ENCODE measurements around the gene MSI2. TPM values are rescaled to one million over a fixed set of nuclear protein-coding genes. Genes with fewer than 3 reads are reported as not detected.

The MSI2 gene
- total and polyA plus RNA-seq, 7 experiments from 2014 or later: 3.3 to 169 (median 125) TPM

- peaks cover 16 to 20% of the 10 kb centered on the region in 2 donors for H3K4me1 ChIP-seq (ENCODE audit: control insufficient read depth in 2 of 2, insufficient read depth in 2 of 2, low read length in 2 of 2)
- ATAC-seq: no peak
- Mint-ChIP-seq H3K4me1 (peaks cover 33 to 84% (median 67%) of the 10 kb centered on the region in 7 donors), H3K27ac (peak overlapping the region in 4 of 9 donors; percentile 0 to 81 (median 35)), H3K36me3 (peaks cover 0 to 13% (median 0%) of the 10 kb centered on the region in 5 donors), H3K9me3 (no peaks in the 10 kb centered on the region), H3K27me3 (no peaks in the 10 kb centered on the region), H3K4me3 (no peak overlapping the region)
- H3K9me3 ChIP-seq (ENCODE audit: control insufficient read depth in 2 of 3, low read length in 3 of 3): no peaks in the 10 kb centered on the region
- H3K27ac ChIP-seq (ENCODE audit: low read depth, low read length): no peak overlapping the region
- intact Hi-C loops (cut with micrococcal nuclease): loop anchor here in 1 of 2 donors (10.0 kb wide), 1 partner anchor 156 kb away; no protein-coding TSS in a partner anchor
- H3K27me3 ChIP-seq (ENCODE audit: control insufficient read depth in 2 of 2, insufficient read depth in 2 of 2, low read length in 2 of 2): no peaks in the 10 kb centered on the region
- H3K36me3 ChIP-seq (ENCODE audit: control insufficient read depth in 2 of 3, insufficient read depth in 3 of 3, low read length in 3 of 3): no peaks in the 10 kb centered on the region
- POLR2A ChIA-PET: no interaction called here
- no peak overlapping the region for H3K4me3 ChIP-seq (ENCODE audit: low read length)
- CTCF ChIA-PET: interaction anchor here (0.7 kb wide), 1 partner anchor 32 kb away, joined by 3 read pairs; no protein-coding TSS in a partner anchor
- DNase-seq: no peak
These were observed 192.5 kb downstream of the MSI2 start for GRCh38 chr17:57448759-57449283.

GRCh38 chr17:57451191-57451590, 194.9 kb downstream of the MSI2 start:
- peak overlapping the region in 6 of 9 donors; percentile 37 to 77 (median 48) for H3K27ac Mint-ChIP-seq

GRCh38 chr17:57451643-57452042, 195.3 kb downstream of the MSI2 start:
- Mint-ChIP-seq H3K9me3 (no peaks in the 10 kb centered on the region), H3K4me3 (peak overlapping the region in 6 of 10 donors; percentile 4 to 39 (median 28)), H3K4me1 (peaks cover 41 to 89% (median 72%) of the 10 kb centered on the region in 7 donors), H3K27me3 (no peaks in the 10 kb centered on the region), H3K27ac (peak overlapping the region in 6 of 9 donors; percentile 23 to 77 (median 34)), H3K36me3 (peaks cover 0 to 17% (median 2%) of the 10 kb centered on the region in 5 donors)
- Histone ChIP-seq H3K36me3 (ENCODE audit: control insufficient read depth in 2 of 3, insufficient read depth in 3 of 3, low read length in 3 of 3) (no peaks in the 10 kb centered on the region), H3K4me1 (ENCODE audit: control insufficient read depth in 2 of 2, insufficient read depth in 2 of 2, low read length in 2 of 2) (peaks cover 33 to 40% of the 10 kb centered on the region in 2 donors), H3K27me3 (ENCODE audit: control insufficient read depth in 2 of 2, insufficient read depth in 2 of 2, low read length in 2 of 2) (no peaks in the 10 kb centered on the region), H3K9me3 (ENCODE audit: control insufficient read depth in 2 of 3, low read length in 3 of 3) (no peaks in the 10 kb centered on the region), H3K4me3 (ENCODE audit: low read length) (no peak overlapping the region), H3K27ac (ENCODE audit: low read depth, low read length) (no peak overlapping the region)
- ATAC-seq (no peak), DNase-seq (no peak)
- intact Hi-C loops (cut with micrococcal nuclease): no loop called here
- ChIA-PET CTCF (no interaction called here), POLR2A (no interaction called here)

More at GRCh38 chr17:57451191-57451590, 194.9 kb downstream of the MSI2 start:
- peaks cover 41 to 91% (median 74%) of the 10 kb centered on the region in 7 donors for H3K4me1 Mint-ChIP-seq
- peaks cover 0 to 17% (median 5%) of the 10 kb centered on the region in 5 donors for H3K36me3 Mint-ChIP-seq
- H3K36me3 ChIP-seq (ENCODE audit: control insufficient read depth in 2 of 3, insufficient read depth in 3 of 3, low read length in 3 of 3): no peaks in the 10 kb centered on the region
- ChIA-PET CTCF (no interaction called here), POLR2A (no interaction called here)
- no peak overlapping the region for H3K4me3 ChIP-seq (ENCODE audit: low read length)
- H3K9me3 ChIP-seq (ENCODE audit: control insufficient read depth in 2 of 3, low read length in 3 of 3): no peaks in the 10 kb centered on the region
- DNase-seq: no peak
- H3K27ac ChIP-seq (ENCODE audit: low read depth, low read length): no peak overlapping the region
- H3K9me3 Mint-ChIP-seq: no peaks in the 10 kb centered on the region
- peak overlapping the region in 7 of 10 donors; percentile 1 to 39 (median 21) for H3K4me3 Mint-ChIP-seq
- no peaks in the 10 kb centered on the region for H3K27me3 Mint-ChIP-seq
- intact Hi-C loops (cut with micrococcal nuclease): no loop called here
- H3K4me1 ChIP-seq (ENCODE audit: control insufficient read depth in 2 of 2, insufficient read depth in 2 of 2, low read length in 2 of 2): peaks cover 33 to 40% of the 10 kb centered on the region in 2 donors
- ATAC-seq: no peak
- H3K27me3 ChIP-seq (ENCODE audit: control insufficient read depth in 2 of 2, insufficient read depth in 2 of 2, low read length in 2 of 2): no peaks in the 10 kb centered on the region

- no peak overlapping the region for H3K27ac ChIP-seq (ENCODE audit: low read depth, low read length)
- ChIA-PET POLR2A (no interaction called here), CTCF (no interaction called here)
- no peaks in the 10 kb centered on the region for H3K9me3 ChIP-seq (ENCODE audit: control insufficient read depth in 2 of 3, low read length in 3 of 3)
- ATAC-seq (no peak), DNase-seq (no peak)
- no peaks in the 10 kb centered on the region for H3K36me3 ChIP-seq (ENCODE audit: control insufficient read depth in 2 of 3, insufficient read depth in 3 of 3, low read length in 3 of 3)
- peaks cover 39 to 75% (median 61%) of the 10 kb centered on the region in 7 donors for H3K4me1 Mint-ChIP-seq
- H3K4me3 ChIP-seq (ENCODE audit: low read length): no peak overlapping the region
- no peaks in the 10 kb centered on the region for H3K27me3 ChIP-seq (ENCODE audit: control insufficient read depth in 2 of 2, insufficient read depth in 2 of 2, low read length in 2 of 2)
- no peaks in the 10 kb centered on the region for H3K9me3 Mint-ChIP-seq
- H3K27ac Mint-ChIP-seq: peak overlapping the region; percentile 12 to 89 (median 38)
- H3K4me1 ChIP-seq (ENCODE audit: control insufficient read depth in 2 of 2, insufficient read depth in 2 of 2, low read length in 2 of 2): peaks cover 36 to 40% of the 10 kb centered on the region in 2 donors
- peak overlapping the region in 3 of 10 donors; percentile 27 to 82 (median 80) for H3K4me3 Mint-ChIP-seq
- H3K27me3 Mint-ChIP-seq: no peaks in the 10 kb centered on the region
- peaks cover 0 to 15% (median 0%) of the 10 kb centered on the region in 5 donors for H3K36me3 Mint-ChIP-seq
- intact Hi-C loops (cut with micrococcal nuclease): no loop called here
These were observed 197.6 kb downstream of the MSI2 start for GRCh38 chr17:57453841-57454425.

- Histone ChIP-seq H3K4me1 (ENCODE audit: control insufficient read depth in 2 of 2, insufficient read depth in 2 of 2, low read length in 2 of 2) (peaks cover 40 to 43% of the 10 kb centered on the region in 2 donors), H3K4me3 (ENCODE audit: low read length) (peak overlapping the region; percentile 28), H3K27ac (ENCODE audit: low read depth, low read length) (peak overlapping the region; percentile 48), H3K36me3 (ENCODE audit: control insufficient read depth in 2 of 3, insufficient read depth in 3 of 3, low read length in 3 of 3) (no peaks in the 10 kb centered on the region), H3K9me3 (ENCODE audit: control insufficient read depth in 2 of 3, low read length in 3 of 3) (no peaks in the 10 kb centered on the region), H3K27me3 (ENCODE audit: control insufficient read depth in 2 of 2, insufficient read depth in 2 of 2, low read length in 2 of 2) (no peaks in the 10 kb centered on the region)
- DNase-seq (no peak), ATAC-seq (no peak)
- peaks cover 44 to 71% (median 65%) of the 10 kb centered on the region in 7 donors for H3K4me1 Mint-ChIP-seq
- H3K36me3 Mint-ChIP-seq: peaks cover 0 to 17% (median 0%) of the 10 kb centered on the region in 5 donors
- H3K27me3 Mint-ChIP-seq: no peaks in the 10 kb centered on the region
- peak overlapping the region; percentile 62 to 94 (median 87) for H3K27ac Mint-ChIP-seq
- intact Hi-C loops (cut with micrococcal nuclease): loop anchor here (5.0 kb wide), 2 partner anchors 197 to 212 kb away; partner anchors contain the start of gene MSI2 (in 1 of the 2)
- H3K4me3 Mint-ChIP-seq: peak overlapping the region; percentile 70 to 87 (median 80)
- ChIA-PET POLR2A (interaction anchor here (0.7 to 0.9 kb wide), 2 partner anchors 10 to 13 kb away, joined by 3 read pairs; no protein-coding TSS in a partner anchor), CTCF (no interaction called here)
- no peaks in the 10 kb centered on the region for H3K9me3 Mint-ChIP-seq
These were observed 198.4 kb downstream of the MSI2 start for GRCh38 chr17:57454729-57455062.

- no peaks in the 10 kb centered on the region for H3K27me3 Mint-ChIP-seq
- intact Hi-C loops (cut with micrococcal nuclease): loop anchor here (5.0 kb wide), 2 partner anchors 198 to 213 kb away; partner anchors contain the start of gene MSI2 (in 1 of the 2)
- peak in 8 of 9 donors; percentile 19 to 57 (median 40) for DNase-seq
- Histone ChIP-seq H3K4me3 (ENCODE audit: low read length) (peak overlapping the region; percentile 28), H3K27me3 (ENCODE audit: control insufficient read depth in 2 of 2, insufficient read depth in 2 of 2, low read length in 2 of 2) (no peaks in the 10 kb centered on the region), H3K4me1 (ENCODE audit: control insufficient read depth in 2 of 2, insufficient read depth in 2 of 2, low read length in 2 of 2) (peaks cover 40 to 44% of the 10 kb centered on the region in 2 donors), H3K27ac (ENCODE audit: low read depth, low read length) (peak overlapping the region; percentile 48), H3K36me3 (ENCODE audit: control insufficient read depth in 2 of 3, insufficient read depth in 3 of 3, low read length in 3 of 3) (no peaks in the 10 kb centered on the region), H3K9me3 (ENCODE audit: control insufficient read depth in 2 of 3, low read length in 3 of 3) (no peaks in the 10 kb centered on the region)
- ATAC-seq: peak; percentile 78
- H3K4me1 Mint-ChIP-seq: peaks cover 45 to 69% (median 64%) of the 10 kb centered on the region in 7 donors
- H3K9me3 Mint-ChIP-seq: peaks cover 0 to 2% (median 0%) of the 10 kb centered on the region in 11 donors
- peak overlapping the region; percentile 70 to 87 (median 80) for H3K4me3 Mint-ChIP-seq
- peaks cover 0 to 17% (median 0%) of the 10 kb centered on the region in 5 donors for H3K36me3 Mint-ChIP-seq
- ChIA-PET CTCF (no interaction called here), POLR2A (interaction anchor here (0.6 to 0.9 kb wide), 3 partner anchors 9 to 15 kb away, joined by 3 read pairs; no protein-coding TSS in a partner anchor)
- H3K27ac Mint-ChIP-seq: peak overlapping the region; percentile 62 to 94 (median 87)
These were observed 199.0 kb downstream of the MSI2 start for GRCh38 chr17:57455063-57455914.

Measured in naive thymus-derived CD4-positive, alpha-beta T cell (primary cell).